ENCODE data around the gene STK32C.

STK32C gene

GRCh38 chr10:132258423-132258822 lies 49.3 kb downstream of the STK32C start:
- Histone ChIP-seq H3K23ac (ENCODE audit: low read length) (no peak overlapping the region), H3K4me2 (ENCODE audit: low read length) (no peak overlapping the region), H3K36me3 (ENCODE audit: control insufficient read depth in 1 of 2, insufficient read depth in 2 of 2, low read length in 2 of 2) (no peaks in the 10 kb centered on the region), H2AK5ac (ENCODE audit: low read length) (no peak overlapping the region), H3K27ac (ENCODE audit: low read depth, low read length) (no peak overlapping the region), H3K4me1 (ENCODE audit: control insufficient read depth in 1 of 2, insufficient read depth in 2 of 2, low read length in 2 of 2) (no peaks in the 10 kb centered on the region), H3K4me3 (ENCODE audit: low read depth, low read length) (no peak overlapping the region), H4K12ac (ENCODE audit: low read depth, low read length) (no peak overlapping the region), H4K91ac (ENCODE audit: low read depth, low read length) (no peak overlapping the region), H4K8ac (ENCODE audit: low read depth, low read length) (no peak overlapping the region), H2BK120ac (ENCODE audit: insufficient read depth, low read length, poor library complexity) (no peak overlapping the region), H3K27me3 (ENCODE audit: insufficient read depth, low read length) (no peaks in the 10 kb centered on the region), H3K9me3 (ENCODE audit: insufficient read depth, low read depth, low read length) (no peaks in the 10 kb centered on the region), H2BK5ac (ENCODE audit: low read depth, low read length, poor library complexity) (no peak overlapping the region), H3K9ac (ENCODE audit: low read length) (no peak overlapping the region), H3K79me1 (ENCODE audit: low read length) (no peaks in the 10 kb centered on the region), H2AFZ (ENCODE audit: insufficient read depth, low read length, poor library complexity) (no peak overlapping the region), H2BK12ac (ENCODE audit: low read length) (no peak overlapping the region), H3K79me2 (ENCODE audit: control insufficient read depth, insufficient read depth, low read length, poor library complexity) (no peaks in the 10 kb centered on the region), H3K18ac (ENCODE audit: low read length) (no peak overlapping the region), H3K14ac (ENCODE audit: low read length) (no peak overlapping the region), H3K4ac (ENCODE audit: low read depth, low read length) (no peak overlapping the region)
- WGBS (ENCODE audit: extremely low coverage, insufficient coverage, insufficient read length) = no CpG with 5 or more reads among the region's 23 CpGs
- no peak for DNase-seq

- H3K27me3 ChIP-seq (ENCODE audit: insufficient read depth, low read length) = no peaks in the 10 kb centered on the region
- H3K4me1 ChIP-seq (ENCODE audit: control insufficient read depth in 1 of 2, insufficient read depth in 2 of 2, low read length in 2 of 2) = no peaks in the 10 kb centered on the region
- H2BK12ac ChIP-seq (ENCODE audit: low read length) = no peak overlapping the region
- no peak overlapping the region for H3K23ac ChIP-seq (ENCODE audit: low read length)
- H2BK120ac ChIP-seq (ENCODE audit: insufficient read depth, low read length, poor library complexity) = no peak overlapping the region
- H3K18ac ChIP-seq (ENCODE audit: low read length) = no peak overlapping the region
- WGBS (ENCODE audit: extremely low coverage, insufficient coverage, insufficient read length) = no CpG with 5 or more reads among the region's 9 CpGs
- H4K91ac ChIP-seq (ENCODE audit: low read depth, low read length) = no peak overlapping the region
- no peak overlapping the region for H2AK5ac ChIP-seq (ENCODE audit: low read length)
- H3K79me1 ChIP-seq (ENCODE audit: low read length) = no peaks in the 10 kb centered on the region
- H3K4ac ChIP-seq (ENCODE audit: low read depth, low read length) = no peak overlapping the region
- no peak overlapping the region for H2BK5ac ChIP-seq (ENCODE audit: low read depth, low read length, poor library complexity)
- no peaks in the 10 kb centered on the region for H3K79me2 ChIP-seq (ENCODE audit: control insufficient read depth, insufficient read depth, low read length, poor library complexity)
- H3K4me3 ChIP-seq (ENCODE audit: low read depth, low read length) = no peak overlapping the region
- no peak for DNase-seq
- no peak overlapping the region for H3K27ac ChIP-seq (ENCODE audit: low read depth, low read length)
- H3K4me2 ChIP-seq (ENCODE audit: low read length) = no peak overlapping the region
- no peaks in the 10 kb centered on the region for H3K36me3 ChIP-seq (ENCODE audit: control insufficient read depth in 1 of 2, insufficient read depth in 2 of 2, low read length in 2 of 2)
- H3K9me3 ChIP-seq (ENCODE audit: insufficient read depth, low read depth, low read length) = no peaks in the 10 kb centered on the region
- no peak overlapping the region for H2AFZ ChIP-seq (ENCODE audit: insufficient read depth, low read length, poor library complexity)
- H4K8ac ChIP-seq (ENCODE audit: low read depth, low read length) = no peak overlapping the region
- no peak overlapping the region for H4K12ac ChIP-seq (ENCODE audit: low read depth, low read length)
- no peak overlapping the region for H3K9ac ChIP-seq (ENCODE audit: low read length)
- H3K14ac ChIP-seq (ENCODE audit: low read length) = no peak overlapping the region
Observed at GRCh38 chr10:132257907-132258306, 49.8 kb downstream of the STK32C start.

GRCh38 chr10:132257271-132257670 lies 50.5 kb downstream of the STK32C start:
- no peak overlapping the region for H4K12ac ChIP-seq (ENCODE audit: low read depth, low read length)
- no peak overlapping the region for H3K4ac ChIP-seq (ENCODE audit: low read depth, low read length)
- H3K9me3 ChIP-seq (ENCODE audit: insufficient read depth, low read depth, low read length) = no peaks in the 10 kb centered on the region
- no peaks in the 10 kb centered on the region for H3K79me1 ChIP-seq (ENCODE audit: low read length)
- no peak overlapping the region for H4K8ac ChIP-seq (ENCODE audit: low read depth, low read length)
- DNase-seq = no peak
- no peak overlapping the region for H2BK5ac ChIP-seq (ENCODE audit: low read depth, low read length, poor library complexity)
- no peak overlapping the region for H3K23ac ChIP-seq (ENCODE audit: low read length)
- H3K27ac ChIP-seq (ENCODE audit: low read depth, low read length) = no peak overlapping the region
- no peak overlapping the region for H2BK120ac ChIP-seq (ENCODE audit: insufficient read depth, low read length, poor library complexity)
- no peak overlapping the region for H3K9ac ChIP-seq (ENCODE audit: low read length)
- H3K18ac ChIP-seq (ENCODE audit: low read length) = no peak overlapping the region
- H3K27me3 ChIP-seq (ENCODE audit: insufficient read depth, low read length) = no peaks in the 10 kb centered on the region
- H3K4me1 ChIP-seq (ENCODE audit: control insufficient read depth in 1 of 2, insufficient read depth in 2 of 2, low read length in 2 of 2) = no peaks in the 10 kb centered on the region
- H3K14ac ChIP-seq (ENCODE audit: low read length) = no peak overlapping the region
- H2AFZ ChIP-seq (ENCODE audit: insufficient read depth, low read length, poor library complexity) = no peak overlapping the region
- no peak overlapping the region for H3K4me3 ChIP-seq (ENCODE audit: low read depth, low read length)
- no peaks in the 10 kb centered on the region for H3K79me2 ChIP-seq (ENCODE audit: control insufficient read depth, insufficient read depth, low read length, poor library complexity)
- no peak overlapping the region for H3K4me2 ChIP-seq (ENCODE audit: low read length)
- WGBS (ENCODE audit: extremely low coverage, insufficient coverage, insufficient read length) = no CpG with 5 or more reads among the region's 8 CpGs
- H4K91ac ChIP-seq (ENCODE audit: low read depth, low read length) = no peak overlapping the region
- no peaks in the 10 kb centered on the region for H3K36me3 ChIP-seq (ENCODE audit: control insufficient read depth in 1 of 2, insufficient read depth in 2 of 2, low read length in 2 of 2)
- H2AK5ac ChIP-seq (ENCODE audit: low read length) = no peak overlapping the region
- H2BK12ac ChIP-seq (ENCODE audit: low read length) = no peak overlapping the region

- no peak overlapping the region for H3K4me3 ChIP-seq (ENCODE audit: low read depth, low read length)
- H3K9me3 ChIP-seq (ENCODE audit: insufficient read depth, low read depth, low read length) = no peaks in the 10 kb centered on the region
- H3K4ac ChIP-seq (ENCODE audit: low read depth, low read length) = no peak overlapping the region
- H2BK12ac ChIP-seq (ENCODE audit: low read length) = no peak overlapping the region
- WGBS (ENCODE audit: extremely low coverage, insufficient coverage, insufficient read length) = no CpG with 5 or more reads among the region's 5 CpGs
- H3K27me3 ChIP-seq (ENCODE audit: insufficient read depth, low read length) = no peaks in the 10 kb centered on the region
- H4K91ac ChIP-seq (ENCODE audit: low read depth, low read length) = no peak overlapping the region
- H3K4me2 ChIP-seq (ENCODE audit: low read length) = no peak overlapping the region
- H4K12ac ChIP-seq (ENCODE audit: low read depth, low read length) = no peak overlapping the region
- no peak for DNase-seq
- no peaks in the 10 kb centered on the region for H3K79me2 ChIP-seq (ENCODE audit: control insufficient read depth, insufficient read depth, low read length, poor library complexity)
- no peak overlapping the region for H2AK5ac ChIP-seq (ENCODE audit: low read length)
- no peak overlapping the region for H4K8ac ChIP-seq (ENCODE audit: low read depth, low read length)
- no peaks in the 10 kb centered on the region for H3K79me1 ChIP-seq (ENCODE audit: low read length)
- no peaks in the 10 kb centered on the region for H3K36me3 ChIP-seq (ENCODE audit: control insufficient read depth in 1 of 2, insufficient read depth in 2 of 2, low read length in 2 of 2)
- H3K4me1 ChIP-seq (ENCODE audit: control insufficient read depth in 1 of 2, insufficient read depth in 2 of 2, low read length in 2 of 2) = no peaks in the 10 kb centered on the region
- H3K14ac ChIP-seq (ENCODE audit: low read length) = no peak overlapping the region
- no peak overlapping the region for H3K9ac ChIP-seq (ENCODE audit: low read length)
- H3K18ac ChIP-seq (ENCODE audit: low read length) = no peak overlapping the region
- no peak overlapping the region for H3K27ac ChIP-seq (ENCODE audit: low read depth, low read length)
- no peak overlapping the region for H2AFZ ChIP-seq (ENCODE audit: insufficient read depth, low read length, poor library complexity)
- no peak overlapping the region for H3K23ac ChIP-seq (ENCODE audit: low read length)
- H2BK5ac ChIP-seq (ENCODE audit: low read depth, low read length, poor library complexity) = no peak overlapping the region
- H2BK120ac ChIP-seq (ENCODE audit: insufficient read depth, low read length, poor library complexity) = no peak overlapping the region
Observed at GRCh38 chr10:132256866-132257265, 50.9 kb downstream of the STK32C start.

Data from trophoblast cell (in vitro differentiated cells and primary cell).